Pancreas (tissue), 10 donors: Measurements from ENCODE around the gene NR3C2. TPM values are rescaled to one million over a fixed set of nuclear protein-coding genes. Genes with fewer than 3 reads are reported as not detected.

Experiments
- ATAC-seq, 4 donors: fragments of 200-7000 bp; cut with Tn5 transposase; one replicate each; pipeline versions ENCODE4 v1.8.0 to v1.9.1; 2020; ENCODE audit warnings: mild to moderate bottlenecking in 4 of 4, moderate library complexity in 4 of 4
- DNase-seq, 6 donors: peaks; one replicate each; pipeline ENCODE4 v3.0.0-alpha.2; 2020
- FAIRE-seq: peaks from 2 replicates; lab custom pipeline; 2012; peaks lifted over from hg19 to GRCh38; lab: Jason Lieb, UNC
- H3K27ac ChIP-seq, 4 donors: fragments of 200-600 bp; sonication (generic); 1 replicate in 3 of 4; 2 replicates in 1 of 4; pipeline versions ENCODE4 v1.5.0 to v1.8.0; 2020
- H3K27me3 ChIP-seq, 4 donors: fragments of 200-600 bp; one replicate each; pipeline ENCODE4 v1.8.0; 2021
- H3K36me3 ChIP-seq, 3 donors: fragments of 200-600 bp; sonication (generic) in 1 of 3; one replicate each; pipeline versions ENCODE4 v1.5.0 to v1.8.0; 2020 to 2021
- H3K4me1 ChIP-seq, 3 donors: fragments of 200-600 bp; one replicate each; pipeline ENCODE4 v1.8.0; 2021
- H3K4me3 ChIP-seq, 4 donors: fragments of 200-600 bp; sonication (generic) in 2 of 4; one replicate each; pipeline versions ENCODE4 v1.5.0 to v1.8.0; 2020 to 2021
- H3K9me3 ChIP-seq, 4 donors: fragments of 200-600 bp; one replicate each; pipeline ENCODE4 v1.8.0; 2021
- CTCF ChIP-seq, 4 donors: fragments of 200-600 bp; sonication (generic) in 3 of 4; IDR thresholded peaks; one replicate each; pipeline versions ENCODE4 v1.5.0 to v1.8.0; 2021; ENCODE audit warnings: antibody characterized with exemption in 4 of 4
- WGBS, 2 donors: extraction: QIAGEN DNeasy Blood & Tissue Kit; methylation state at CpG; one replicate each; pipeline ENCODE4 v1.1.7; 2013; 5-methylcytosine and 5-hydroxymethylcytosine counted together
- intact Hi-C, 3 donors: fragments of 100-400 bp; cut with DNase I; formaldehyde crosslinking; loops; one replicate each; pipeline versions ENCODE4 v1.11.1 to v1.14.2; 2022
- polyA plus RNA-seq, 2 donors: library from polyadenylated mRNA; stranded (reverse); fragments of 200-250 nt; gene quantifications; one replicate each; pipeline ENCODE4 v1.2.3, GENCODE V29; 2013
- total RNA-seq, 6 donors: library from RNA; stranded (reverse); fragmentation: NEBNext Ultra II Directional in 4 of 6; extraction: Animal tissue kit (Norgen Biotek cat#: 25700) in 4 of 6; gene quantifications; one replicate each; pipeline versions ENCODE4 v1.2.1 to v1.2.4, GENCODE V29; 2021 to 2023
- donor health status: healthy with polysubstance abuse.
- donor health status: DM: no; HTN: no; CAD: no; lungs with moderate emphysema.
- donor health status: DM: no; HTN: no; CAD: no.
- donor health status: control.
- donor health status: control.
- donor health status: Bipolar disorder and iron deficiency.
- donor health status: DM: yes; HTN: yes; CAD: no.
- donor health status: DM: no; HTN: no; CAD: no.
- donor health status: DM: no; HTN: no; CAD: no.
- donor health status: DM: yes; HTN: yes; CAD: no.

Gene NR3C2
- total and polyA plus RNA-seq, 8 donors: 2.5 to 15.7 (median 12.5) TPM

GRCh38 chr4:148060264-148061140 is 381.7 kb downstream of the NR3C2 start:
- no peaks in the 10 kb centered on the region for H3K9me3 ChIP-seq
- no peak overlapping the region for H3K4me3 ChIP-seq
- peaks cover 0 to 10% (median 7%) of the 10 kb centered on the region in 3 donors for H3K4me1 ChIP-seq
- no peaks in the 10 kb centered on the region for H3K27me3 ChIP-seq
- no peaks in the 10 kb centered on the region for H3K36me3 ChIP-seq
- FAIRE-seq (no peak), ATAC-seq (peak; percentile 16 to 61 (median 50)), DNase-seq (no peak)
- intact Hi-C loops: no loop called here
- H3K27ac ChIP-seq: peak overlapping the region in 2 of 4 donors; percentile 34 to 64
- no peak for TF ChIP-seq CTCF (IDR thresholded peaks at IDR 0.05)
- WGBS, 2 donors: 48 to 50% methylated on average over 13 of the region's 13 CpGs

DNA sequence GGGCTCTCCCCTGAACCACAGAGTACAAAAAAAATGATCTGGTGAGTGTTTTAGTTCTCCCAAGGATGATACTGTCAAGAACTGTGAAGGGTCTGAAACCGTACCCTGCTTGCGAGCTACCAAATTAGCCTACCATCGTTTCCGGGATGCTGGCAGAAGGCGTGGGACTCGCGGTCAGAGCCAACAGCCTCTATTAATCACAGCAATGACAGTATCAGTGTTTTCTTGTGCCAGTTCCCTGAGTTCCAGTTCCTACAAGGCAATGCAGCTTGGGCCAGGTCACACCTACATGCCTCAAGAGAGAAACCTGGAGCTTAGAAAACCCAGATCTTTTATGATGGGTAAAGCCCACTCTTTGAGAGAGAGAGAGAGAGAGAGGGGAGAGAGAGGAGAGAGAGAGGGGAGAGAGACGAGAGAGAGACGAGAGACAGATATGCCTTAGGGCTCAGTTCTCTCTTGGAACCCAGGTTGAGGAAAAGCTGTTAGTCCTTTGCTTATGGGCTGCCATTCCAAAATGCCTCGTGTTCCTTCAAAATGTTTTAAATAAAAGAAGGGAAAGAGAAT is 382.5 kb downstream of the NR3C2 start:
- peak in 4 of 6 donors; percentile 55 to 74 (median 60) for DNase-seq
- no peak for TF ChIP-seq CTCF (IDR thresholded peaks at IDR 0.05)
- H3K36me3 ChIP-seq: no peaks in the 10 kb centered on the region
- peak; percentile 87 to 94 (median 92) for ATAC-seq
- no peaks in the 10 kb centered on the region for H3K27me3 ChIP-seq
- H3K9me3 ChIP-seq: no peaks in the 10 kb centered on the region
- FAIRE-seq: no peak
- intact Hi-C loops: no loop called here
- 8 to 19% methylated on average over 10 of the region's 10 CpGs for WGBS, 2 donors
- peak overlapping the region in 2 of 4 donors; percentile 34 to 64 for H3K27ac ChIP-seq
- peaks cover 0 to 10% (median 7%) of the 10 kb centered on the region in 3 donors for H3K4me1 ChIP-seq
- H3K4me3 ChIP-seq: no peak overlapping the region

GRCh38 chr4:148057984-148058859 is 384.0 kb downstream of the NR3C2 start:
- 93 to 94% methylated on average over 14 of the region's 14 CpGs for WGBS, 2 donors
- peaks cover 0 to 22% (median 9%) of the 10 kb centered on the region in 3 donors for H3K4me1 ChIP-seq
- no peaks in the 10 kb centered on the region for H3K27me3 ChIP-seq
- FAIRE-seq: no peak
- DNase-seq: no peak
- TF ChIP-seq CTCF (IDR thresholded peaks at IDR 0.05): no peak
- no peak overlapping the region for H3K4me3 ChIP-seq
- intact Hi-C loops: no loop called here
- no peaks in the 10 kb centered on the region for H3K9me3 ChIP-seq
- H3K36me3 ChIP-seq: no peaks in the 10 kb centered on the region
- no peak overlapping the region for H3K27ac ChIP-seq
- ATAC-seq: no peak

DNA sequence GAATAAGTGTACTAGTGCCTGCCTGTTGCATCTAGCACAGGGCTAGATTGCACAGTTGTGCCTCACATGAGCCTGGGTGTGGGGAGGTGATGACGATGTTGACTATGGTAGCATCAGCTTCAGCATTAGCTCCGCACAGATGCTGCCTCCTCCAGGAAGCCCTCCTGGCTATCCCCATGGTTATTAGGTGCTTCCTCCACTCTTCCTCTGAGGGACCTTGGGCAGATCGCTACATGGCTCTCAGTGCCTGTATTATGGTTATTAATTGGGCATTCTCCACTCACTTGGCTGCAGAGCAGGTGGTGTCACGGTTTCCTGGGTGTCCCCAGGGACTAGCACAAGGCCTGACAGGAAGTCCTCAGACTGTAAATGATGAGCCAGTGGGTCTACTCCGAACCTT is 384.7 kb downstream of the NR3C2 start:
- FAIRE-seq: no peak
- no peak for DNase-seq

More for the DNA sequence above, 384.7 kb downstream of the NR3C2 start:
- intact Hi-C loops: no loop called here
- H3K36me3 ChIP-seq: no peaks in the 10 kb centered on the region
- no peaks in the 10 kb centered on the region for H3K27me3 ChIP-seq
- no peaks in the 10 kb centered on the region for H3K9me3 ChIP-seq
- no peak for ATAC-seq
- no peak overlapping the region for H3K4me3 ChIP-seq
- H3K27ac ChIP-seq: no peak overlapping the region
- no peak for TF ChIP-seq CTCF (IDR thresholded peaks at IDR 0.05)
- H3K4me1 ChIP-seq: peaks cover 0 to 22% (median 9%) of the 10 kb centered on the region in 3 donors
- WGBS, 2 donors: 87 to 93% methylated on average over 5 of the region's 5 CpGs
